HepG2 (cell line): ENCODE data around the gene CPLX1. TPM values are rescaled to one million over a fixed set of nuclear protein-coding genes. Genes with fewer than 3 reads are reported as not detected.

Experiments
- ATAC-seq: fragments of 200-7000 bp; cut with Tn5 transposase; 3 replicates; pipeline ENCODE4 v1.9.1; 2020; ENCODE audit warnings: mild to moderate bottlenecking, moderate library complexity
- BruUV-seq: library from RNA; stranded (reverse); fragments of 400-500 nt; replicated peaks from 2 replicates; lab custom pipeline; 2021; lab: Mats Ljungman, UMichigan
- CTCF ChIA-PET: fragments of 300-600 bp; formaldehyde crosslinking; extraction: SDS; loops from one replicate; lab custom pipeline; 2021; ENCODE audit warnings: low total read pairs, inconsistent platforms, low intra/inter-chr PET ratio; lab: Yijun Ruan, JAX
- POLR2A ChIA-PET: fragments of 350-600 bp; sonication (Branson Sonifier 250); formaldehyde crosslinking; loops from one replicate; lab custom pipeline; 2020; ENCODE audit warnings: antibody characterized with exemption, inconsistent platforms; lab: Yijun Ruan, JAX
- DNase-seq: peaks from one replicate; pipeline ENCODE4 v3.0.0-alpha.2; 2015; ENCODE audit warnings: low spot score
- FAIRE-seq: peaks from 3 replicates; lab custom pipeline; 2011; peaks lifted over from hg19 to GRCh38; lab: Jason Lieb, UNC
- H2AFZ ChIP-seq: one replicate; pipeline ENCODE4 v1.6.1; 2011; ENCODE audit warnings: low read length, inconsistent platforms
- H3K27ac ChIP-seq: fragments of 300-600 bp; 3 replicates; pipeline ENCODE4 v1.8.0; 2011; ENCODE audit warnings: mixed run types, mild to moderate bottlenecking, mixed read lengths, low read length, inconsistent platforms; ENCODE audit not compliant: insufficient read depth; ENCODE audit errors: extremely low read length
- H3K27me3 ChIP-seq, 2 experiments: fragments of 200-600 bp in 1 of 2; 2 replicates in 1 of 2; 3 replicates in 1 of 2; pipeline versions ENCODE4 v1.6.0 to v1.8.0; 2011; ENCODE audit warnings: low read length in 2 of 2, mild to moderate bottlenecking in 2 of 2, moderate library complexity in 2 of 2, inconsistent platforms in 1 of 2; ENCODE audit not compliant: insufficient read depth in 2 of 2, control insufficient read depth in 1 of 2
- H3K36me3 ChIP-seq, 2 experiments: fragments of 200-600 bp in 1 of 2; replicated peaks in 1 of 2; 2 replicates in 1 of 2; 3 replicates in 1 of 2; pipeline versions ENCODE4 v1.5.1 to v1.8.0; 2011; ENCODE audit warnings: low read length in 2 of 2, inconsistent platforms in 1 of 2; ENCODE audit not compliant: insufficient read depth in 2 of 2, control insufficient read depth in 1 of 2
- H3K4me1 ChIP-seq: 2 replicates; pipeline ENCODE4 v1.5.1; 2012; ENCODE audit warnings: low read length, inconsistent platforms; ENCODE audit not compliant: insufficient read depth
- H3K4me2 ChIP-seq: 2 replicates; pipeline ENCODE4 v1.6.0; 2011; ENCODE audit warnings: low read depth, low read length, inconsistent platforms
- H3K4me3 ChIP-seq, 3 experiments: fragments of 200-600 bp in 1 of 3; sonication (generic), shearing (Covaris generic) in 1 of 3; replicated peaks in 1 of 3; 2 replicates each; pipeline ENCODE4 v1.5.1; 2011 to 2016; ENCODE audit warnings: low read length in 3 of 3, inconsistent platforms in 2 of 3, low read depth in 2 of 3, mild to moderate bottlenecking in 2 of 3, control low read depth in 1 of 3, mixed read lengths in 1 of 3; ENCODE audit not compliant: insufficient read depth in 1 of 3
- H3K79me2 ChIP-seq: one replicate; pipeline ENCODE4 v1.6.1; 2011; ENCODE audit warnings: low read length, inconsistent platforms; ENCODE audit not compliant: insufficient read depth
- H3K9ac ChIP-seq: 2 replicates; pipeline ENCODE4 v1.6.0; 2011; ENCODE audit warnings: mild to moderate bottlenecking, low read depth, low read length, inconsistent platforms; ENCODE audit not compliant: insufficient read depth
- H3K9me3 ChIP-seq: 2 replicates; pipeline ENCODE4 v1.5.1; 2012; ENCODE audit warnings: mild to moderate bottlenecking, low read length
- H4K20me1 ChIP-seq: 2 replicates; pipeline ENCODE4 v1.6.0; 2011; ENCODE audit warnings: inconsistent platforms, mild to moderate bottlenecking, low read length, moderate library complexity; ENCODE audit not compliant: insufficient read depth
- HDAC6 ChIP-seq: fragments of 200-600 bp; sonication (generic); IDR thresholded peaks from 2 replicates; pipeline ENCODE4 v1.7.0; 2017; ENCODE audit warnings: mild to moderate bottlenecking, antibody characterized with exemption, low read length, low read depth
- IKZF4 ChIP-seq: sonication (generic); formaldehyde crosslinking; IDR thresholded peaks from 2 replicates; pipeline ENCODE4 v1.5.1; 2020; ENCODE audit warnings: borderline replicate concordance, mild to moderate bottlenecking, low read depth, missing genetic modification reagents; ENCODE audit errors: not compliant biosample characterization
- KLF15 ChIP-seq: sonication (generic); formaldehyde crosslinking; IDR thresholded peaks from 2 replicates; pipeline ENCODE4 v1.8.1; 2023; ENCODE audit warnings: borderline replicate concordance, mild to moderate bottlenecking, inconsistent platforms, missing genetic modification reagents, mixed read lengths
- MEF2D ChIP-seq: sonication (generic); formaldehyde crosslinking; IDR thresholded peaks from 2 replicates; pipeline ENCODE4 v1.5.1; 2020; ENCODE audit warnings: mild to moderate bottlenecking, missing genetic modification reagents
- POGK ChIP-seq: sonication (generic); formaldehyde crosslinking; conservative IDR thresholded peaks from 2 replicates; pipeline ENCODE4 v1.8.0; 2022; ENCODE audit warnings: mild to moderate bottlenecking, moderate library complexity, missing genetic modification reagents
- POLR2G ChIP-seq: fragments of 200-400 bp; formaldehyde crosslinking; IDR thresholded peaks from 2 replicates; pipeline ENCODE4 v1.6.1; 2018; ENCODE audit warnings: mild to moderate bottlenecking, low read depth, low read length, moderate library complexity
- RBM39 ChIP-seq: fragments of 200-400 bp; formaldehyde crosslinking; IDR thresholded peaks from one replicate; pipeline ENCODE4 v1.6.1; 2018; ENCODE audit warnings: antibody characterized with exemption, mild to moderate bottlenecking, low read depth, low read length; ENCODE audit not compliant: poor library complexity, severe bottlenecking
- SMAD9 ChIP-seq: sonication (generic); formaldehyde crosslinking; IDR thresholded peaks from 2 replicates; pipeline ENCODE4 v1.5.1; 2020; ENCODE audit warnings: mild to moderate bottlenecking, missing genetic modification reagents
- TOE1 ChIP-seq: sonication (generic); formaldehyde crosslinking; IDR thresholded peaks from 2 replicates; pipeline ENCODE4 v1.4.0; 2020; ENCODE audit warnings: mild to moderate bottlenecking, missing genetic modification reagents
- ZBTB1 ChIP-seq: sonication (generic); formaldehyde crosslinking; IDR thresholded peaks from 2 replicates; pipeline ENCODE4 v1.4.0; 2020; ENCODE audit warnings: missing genetic modification reagents, borderline replicate concordance
- ZC3H4 ChIP-seq: sonication (generic); formaldehyde crosslinking; IDR thresholded peaks from 2 replicates; pipeline ENCODE4 v1.4.0; 2020; ENCODE audit warnings: missing genetic modification reagents, borderline replicate concordance
- ZNF160 ChIP-seq: sonication (generic); formaldehyde crosslinking; IDR thresholded peaks from 2 replicates; pipeline ENCODE4 v1.8.0; 2022; ENCODE audit warnings: mild to moderate bottlenecking, inconsistent platforms, missing genetic modification reagents
- ZNF33A ChIP-seq: sonication (generic); formaldehyde crosslinking; IDR thresholded peaks from 2 replicates; pipeline ENCODE4 v1.5.1; 2020; ENCODE audit warnings: missing genetic modification reagents, mild to moderate bottlenecking, moderate library complexity, borderline replicate concordance
- ZNF501 ChIP-seq: sonication (generic); formaldehyde crosslinking; IDR thresholded peaks from 2 replicates; pipeline ENCODE4 v1.5.1; 2020; ENCODE audit warnings: mild to moderate bottlenecking, moderate library complexity, missing genetic modification reagents
- ZNF510 ChIP-seq: sonication (generic); formaldehyde crosslinking; IDR thresholded peaks from 2 replicates; pipeline ENCODE4 v1.4.0; 2020; ENCODE audit warnings: low read depth, mild to moderate bottlenecking, missing genetic modification reagents
- ZSCAN31 ChIP-seq: sonication (generic); formaldehyde crosslinking; IDR thresholded peaks from 2 replicates; pipeline ENCODE4 v1.5.0; 2020; ENCODE audit warnings: low read depth, mild to moderate bottlenecking, missing genetic modification reagents
- WGBS: methylation state at CpG from one replicate; pipeline ENCODE4 v1.1.6; 2017; ENCODE audit warnings: low lambda C conversion rate; 5-methylcytosine and 5-hydroxymethylcytosine counted together
- in situ Hi-C: cut with HindIII; loops from 2 replicates; pipeline ENCODE4 v1.10.0; 2017; ENCODE audit warnings: low pct_unique_long_range_greater_than_20kb; ENCODE audit not compliant: extremely low pct_ligation_motif_present
- intact Hi-C: fragments of 100-400 bp; cut with micrococcal nuclease; formaldehyde crosslinking; loops from one replicate; pipeline ENCODE4 v1.10.0; 2022; ENCODE audit not compliant: unreplicated experiment
- polyA plus RNA-seq, 8 experiments: library from polyadenylated mRNA; depleted of rRNA in 3 of 8; stranded (reverse) in 7 of 8; unstranded in 1 of 8; fragments of >200 nt; fragmentation: Illumina TruSeq in 4 of 8; extraction: Trizol in 4 of 8; gene quantifications; 2 replicates each; pipeline versions ENCODE4 v1.2.1 to v1.2.3, GENCODE V29; 2011 to 2016; ENCODE audit warnings: low read depth in 4 of 8, missing spikeins in 1 of 8, mixed read lengths in 1 of 8; ENCODE audit not compliant: insufficient read depth in 1 of 8
- total RNA-seq, 5 experiments: library from RNA; depleted of rRNA; stranded (reverse); fragments of >200 nt; fragmentation: Illumina TruSeq; extraction: Trizol; gene quantifications; 2 replicates each; pipeline ENCODE4 v1.2.3, GENCODE V29; 2016; ENCODE audit warnings: low read depth in 1 of 5

The CPLX1 gene
- total and polyA plus RNA-seq, 2 of the 13 experiments (the other 11 are each of a cell fraction or from before 2014, with no cell fraction given), result 0.18 TPM

- ChIA-PET CTCF (no interaction called here), POLR2A (no interaction called here)
- Histone ChIP-seq H3K79me2 (no peaks in the 10 kb centered on the region), H3K27ac (no peak overlapping the region), H3K4me2 (no peak overlapping the region), H3K36me3 (no peaks in the 10 kb centered on the region), H3K4me3 (no peak overlapping the region), H3K9ac (no peak overlapping the region), H3K4me1 (peaks cover 24% of the 10 kb centered on the region), H2AFZ (no peak overlapping the region), H4K20me1 (peaks cover 4% of the 10 kb centered on the region; the same call in 1 of the 2 replicates), H3K27me3 (peaks cover 34 to 75% of the 10 kb centered on the region in 2 experiments), H3K9me3 (peaks cover 9% of the 10 kb centered on the region)
- intact Hi-C loops, result no loop called here
- DNase-seq (no peak), ATAC-seq (no peak), FAIRE-seq (no peak)
- WGBS, result 30% methylated on average over 10 of the region's 10 CpGs
- in situ Hi-C loops, result no loop called here
- TF ChIP-seq IKZF4 (CRISPR knock-in tag) (no peak), HDAC6 (no peak)
- BruUV-seq, result no TSS peak
Measured at GRCh38 chr4:833156-833555, 7.2 kb upstream of the CPLX1 start.

GRCh38 chr4:832536-832935 lies 6.6 kb upstream of the CPLX1 start:
- BruUV-seq, result no TSS peak
- in situ Hi-C loops (no loop called here), intact Hi-C loops (no loop called here)
- TF ChIP-seq ZC3H4 (CRISPR knock-in tag) (no peak), ZSCAN31 (CRISPR knock-in tag) (no peak), POLR2G (no peak), ZNF160 (CRISPR knock-in tag) (no peak), ZNF33A (CRISPR knock-in tag) (no peak), ZNF510 (CRISPR knock-in tag) (no peak), SMAD9 (CRISPR knock-in tag) (no peak), ZBTB1 (CRISPR knock-in tag) (no peak), POGK (CRISPR knock-in tag) (no peak), RBM39 (no peak), MEF2D (CRISPR knock-in tag) (no peak), KLF15 (CRISPR knock-in tag) (no peak), TOE1 (CRISPR knock-in tag) (no peak), ZNF501 (CRISPR knock-in tag) (no peak)
- H3K4me2 ChIP-seq, result no peak overlapping the region
- ATAC-seq (no peak), DNase-seq (no peak), FAIRE-seq (no peak)
- peaks cover 4% of the 10 kb centered on the region; the same call in 1 of the 2 replicates for H4K20me1 ChIP-seq
- POLR2A ChIA-PET, result no interaction called here
- H3K79me2 ChIP-seq, result no peaks in the 10 kb centered on the region
- H2AFZ ChIP-seq, result no peak overlapping the region
- peaks cover 35 to 81% of the 10 kb centered on the region in 2 experiments for H3K27me3 ChIP-seq
- WGBS, result 50% methylated on average over 4 of the region's 9 CpGs
- H3K9ac ChIP-seq, result no peak overlapping the region
- H3K4me1 ChIP-seq, result peaks cover 24% of the 10 kb centered on the region
- no peaks in the 10 kb centered on the region for H3K36me3 ChIP-seq
- peaks cover 3% of the 10 kb centered on the region for H3K9me3 ChIP-seq
- H3K4me3 ChIP-seq, result no peak overlapping the region
- H3K27ac ChIP-seq, result no peak overlapping the region
- CTCF ChIA-PET, result no interaction called here
